HEK293 (cell line): ENCODE measurements around the gene MRPS22.

ENCODE experiments used
- CTCF ChIA-PET: fragments of 350-600 bp; formaldehyde crosslinking; extraction: SDS; loops from one replicate; lab custom pipeline; 2021; ENCODE audit warnings: antibody characterized with exemption; lab: Yijun Ruan, JAX
- POLR2A ChIA-PET: fragments of 300-600 bp; formaldehyde crosslinking; extraction: SDS; loops from one replicate; lab custom pipeline; 2020; ENCODE audit warnings: antibody characterized with exemption, inconsistent platforms; lab: Yijun Ruan, JAX
- H3K27ac ChIP-seq: fragments of 200-500 bp; sonication (Bioruptor generic); 2 replicates; pipeline ENCODE4 v1.5.1; 2014; ENCODE audit warnings: low read depth, low read length, control low read depth, inconsistent platforms; ENCODE audit errors: extremely low read depth
- H3K36me3 ChIP-seq, 2 experiments: fragments of 200-500 bp in 1 of 2; sonication (Bioruptor generic) in 1 of 2; 1 replicate in 1 of 2; 2 replicates in 1 of 2; pipeline ENCODE4 v1.5.1; 2014 to 2017; ENCODE audit warnings: inconsistent platforms in 2 of 2, low read length in 2 of 2; ENCODE audit not compliant: control insufficient read depth in 2 of 2, insufficient read depth in 1 of 2
- H3K4me1 ChIP-seq: fragments of 200-500 bp; sonication (Bioruptor generic); 2 replicates; pipeline ENCODE4 v1.5.1; 2014; ENCODE audit warnings: mild to moderate bottlenecking, low read length, inconsistent platforms; ENCODE audit not compliant: control insufficient read depth, insufficient read depth
- H3K4me3 ChIP-seq: 2 replicates; pipeline ENCODE4 v1.5.1; 2011; ENCODE audit warnings: low read depth, mild to moderate bottlenecking, control low read depth, low read length, moderate library complexity
- H3K9me3 ChIP-seq: fragments of 200-500 bp; sonication (Bioruptor generic); 2 replicates; pipeline ENCODE4 v1.5.1; 2014; ENCODE audit warnings: low read depth, low read length, inconsistent platforms; ENCODE audit not compliant: control insufficient read depth, insufficient read depth
- GLI4 ChIP-seq: fragments of 450-650 bp; formaldehyde crosslinking; IDR thresholded peaks from 2 replicates; pipeline ENCODE4 v1.5.1; 2016; ENCODE audit warnings: missing biosample characterization, missing genetic modification characterization
- IKZF3 ChIP-seq: fragments of 450-650 bp; IDR thresholded peaks from 2 replicates; pipeline ENCODE4 v1.5.0; 2018; ENCODE audit warnings: missing biosample characterization, mild to moderate bottlenecking, missing genetic modification characterization, moderate library complexity
- MEIS1 ChIP-seq: sonication (generic); formaldehyde crosslinking; IDR thresholded peaks from 2 replicates; pipeline ENCODE4 v1.8.1; 2022; ENCODE audit warnings: missing genetic modification reagents, mild to moderate bottlenecking, borderline replicate concordance
- MYNN ChIP-seq: fragments of 450-650 bp; formaldehyde crosslinking; IDR thresholded peaks from 2 replicates; pipeline ENCODE4 v1.5.1; 2016; ENCODE audit warnings: missing biosample characterization, missing genetic modification characterization, borderline replicate concordance
- WT1 ChIP-seq: fragments of 450-650 bp; formaldehyde crosslinking; IDR thresholded peaks from 2 replicates; pipeline ENCODE4 v1.5.1; 2016; ENCODE audit warnings: missing biosample characterization, missing genetic modification characterization
- YY1 ChIP-seq: fragments of 450-650 bp; formaldehyde crosslinking; IDR thresholded peaks from 2 replicates; pipeline ENCODE4 v1.5.1; 2018; ENCODE audit warnings: missing biosample characterization, missing genetic modification characterization
- ZBTB11 ChIP-seq: fragments of 450-650 bp; formaldehyde crosslinking; conservative IDR thresholded peaks from 2 replicates; pipeline ENCODE4 v1.5.1; 2016; ENCODE audit warnings: low read depth, missing biosample characterization, missing genetic modification characterization
- ZBTB21 ChIP-seq: fragments of 450-650 bp; formaldehyde crosslinking; IDR thresholded peaks from 2 replicates; pipeline ENCODE4 v1.5.1; 2017; ENCODE audit warnings: missing biosample characterization, missing genetic modification characterization
- ZFHX2 ChIP-seq: fragments of 450-650 bp; formaldehyde crosslinking; conservative IDR thresholded peaks from 2 replicates; pipeline ENCODE4 v1.5.1; 2016; ENCODE audit warnings: missing biosample characterization, missing genetic modification characterization
- ZFP69B ChIP-seq: fragments of 450-650 bp; formaldehyde crosslinking; IDR thresholded peaks from 2 replicates; pipeline ENCODE4 v1.5.1; 2016; ENCODE audit warnings: missing biosample characterization, missing genetic modification characterization
- ZNF10 ChIP-seq: fragments of 450-650 bp; formaldehyde crosslinking; IDR thresholded peaks from 2 replicates; pipeline ENCODE4 v1.5.1; 2017; ENCODE audit warnings: missing biosample characterization, missing genetic modification characterization
- ZNF112 ChIP-seq: fragments of 450-650 bp; formaldehyde crosslinking; IDR thresholded peaks from 2 replicates; pipeline ENCODE4 v1.5.0; 2017; ENCODE audit warnings: missing biosample characterization, missing genetic modification characterization
- ZNF202 ChIP-seq: fragments of 450-650 bp; formaldehyde crosslinking; IDR thresholded peaks from 2 replicates; pipeline ENCODE4 v1.5.1; 2016; ENCODE audit warnings: missing biosample characterization, missing genetic modification characterization, borderline replicate concordance
- ZNF24 ChIP-seq: fragments of 450-650 bp; formaldehyde crosslinking; IDR thresholded peaks from 2 replicates; pipeline ENCODE4 v1.5.1; 2016; ENCODE audit warnings: missing biosample characterization, missing genetic modification characterization
- ZNF350 ChIP-seq: fragments of 450-650 bp; formaldehyde crosslinking; IDR thresholded peaks from 2 replicates; pipeline ENCODE4 v1.5.0; 2017; ENCODE audit warnings: missing biosample characterization, mild to moderate bottlenecking, missing genetic modification characterization
- ZNF37A ChIP-seq: fragments of 450-650 bp; IDR thresholded peaks from 2 replicates; pipeline ENCODE4 v1.5.1; 2018; ENCODE audit warnings: missing biosample characterization, missing genetic modification characterization
- ZNF416 ChIP-seq: fragments of 450-650 bp; formaldehyde crosslinking; IDR thresholded peaks from 2 replicates; pipeline ENCODE4 v1.5.1; 2016; ENCODE audit warnings: missing biosample characterization, missing genetic modification characterization
- ZNF561 ChIP-seq: fragments of 450-650 bp; IDR thresholded peaks from 2 replicates; pipeline ENCODE4 v1.5.1; 2018; ENCODE audit warnings: missing biosample characterization, missing genetic modification characterization, borderline replicate concordance
- ZNF585B ChIP-seq: fragments of 450-650 bp; formaldehyde crosslinking; IDR thresholded peaks from 2 replicates; pipeline ENCODE4 v1.5.1; 2016; ENCODE audit warnings: missing biosample characterization, missing genetic modification characterization
- ZNF623 ChIP-seq: fragments of 450-650 bp; formaldehyde crosslinking; IDR thresholded peaks from 2 replicates; pipeline ENCODE4 v1.5.1; 2016; ENCODE audit warnings: missing biosample characterization, missing genetic modification characterization
- ZNF624 ChIP-seq: fragments of 450-650 bp; formaldehyde crosslinking; IDR thresholded peaks from 2 replicates; pipeline ENCODE4 v1.5.1; 2017; ENCODE audit warnings: missing biosample characterization, missing genetic modification characterization
- ZNF626 ChIP-seq: fragments of 450-650 bp; sonication (Bioruptor Pico); formaldehyde crosslinking; IDR thresholded peaks from 2 replicates; pipeline ENCODE4 v1.5.1; 2018; ENCODE audit warnings: missing biosample characterization, missing genetic modification characterization, inconsistent platforms
- ZNF701 ChIP-seq: fragments of 450-650 bp; formaldehyde crosslinking; IDR thresholded peaks from 2 replicates; pipeline ENCODE4 v1.5.1; 2016; ENCODE audit warnings: missing biosample characterization, missing genetic modification characterization
- ZNF704 ChIP-seq: fragments of 450-650 bp; formaldehyde crosslinking; IDR thresholded peaks from 2 replicates; pipeline ENCODE4 v1.5.1; 2016; ENCODE audit warnings: missing biosample characterization, missing genetic modification characterization
- ZNF830 ChIP-seq: fragments of 450-650 bp; IDR thresholded peaks from 2 replicates; pipeline ENCODE4 v1.5.0; 2018; ENCODE audit warnings: missing biosample characterization, missing genetic modification characterization, low read depth, mild to moderate bottlenecking, moderate library complexity
- TF ChIP-seq, protein P1 (sequence below): fragments of 450-650 bp; formaldehyde crosslinking; IDR thresholded peaks from 2 replicates; pipeline ENCODE4 v1.5.1; 2016; ENCODE audit warnings: missing biosample characterization, missing genetic modification characterization

Gene MRPS22

GRCh38 chr3:139299261-139300132, 44.3 kb upstream of the MRPS22 start:
- Histone ChIP-seq H3K4me1 (no peaks in the 10 kb centered on the region), H3K27ac (no peak overlapping the region)
- CTCF ChIA-PET: interaction anchor here (1.5 kb wide), 1 partner anchor 17 kb away, joined by 3 read pairs; no protein-coding TSS in a partner anchor

DNA sequence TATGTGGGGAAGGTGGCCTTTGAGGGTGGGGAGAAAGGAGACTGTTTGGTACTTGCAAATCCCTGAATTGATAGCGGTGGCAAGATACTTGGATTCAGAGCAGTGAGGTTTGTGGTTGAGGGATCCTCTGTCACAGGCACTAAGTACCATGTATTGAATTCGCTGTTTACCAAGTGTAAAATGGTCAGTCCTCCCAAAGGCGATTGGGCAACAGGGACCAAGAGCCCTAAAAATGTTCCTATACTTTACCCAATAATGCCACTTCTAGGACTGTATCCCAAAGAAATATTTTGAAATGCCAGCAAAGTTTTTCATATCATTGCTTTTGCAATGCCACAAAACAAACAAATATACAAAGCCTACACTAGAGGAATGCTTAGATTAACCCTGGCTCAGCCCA, 43.4 kb upstream of the MRPS22 start:
- no peaks in the 10 kb centered on the region for H3K9me3 ChIP-seq
- TF ChIP-seq ZNF24 (no peak), ZNF701 (tag by site-specific recombination) (no peak), ZNF112 (no peak), ZNF585B (no peak), ZNF704 (tag by site-specific recombination) (no peak), ZNF626 (tag by site-specific recombination) (no peak), ZNF561 (tag by site-specific recombination) (no peak), YY1 (tag by site-specific recombination) (no peak)
- TF ChIP-seq, protein P1, sequence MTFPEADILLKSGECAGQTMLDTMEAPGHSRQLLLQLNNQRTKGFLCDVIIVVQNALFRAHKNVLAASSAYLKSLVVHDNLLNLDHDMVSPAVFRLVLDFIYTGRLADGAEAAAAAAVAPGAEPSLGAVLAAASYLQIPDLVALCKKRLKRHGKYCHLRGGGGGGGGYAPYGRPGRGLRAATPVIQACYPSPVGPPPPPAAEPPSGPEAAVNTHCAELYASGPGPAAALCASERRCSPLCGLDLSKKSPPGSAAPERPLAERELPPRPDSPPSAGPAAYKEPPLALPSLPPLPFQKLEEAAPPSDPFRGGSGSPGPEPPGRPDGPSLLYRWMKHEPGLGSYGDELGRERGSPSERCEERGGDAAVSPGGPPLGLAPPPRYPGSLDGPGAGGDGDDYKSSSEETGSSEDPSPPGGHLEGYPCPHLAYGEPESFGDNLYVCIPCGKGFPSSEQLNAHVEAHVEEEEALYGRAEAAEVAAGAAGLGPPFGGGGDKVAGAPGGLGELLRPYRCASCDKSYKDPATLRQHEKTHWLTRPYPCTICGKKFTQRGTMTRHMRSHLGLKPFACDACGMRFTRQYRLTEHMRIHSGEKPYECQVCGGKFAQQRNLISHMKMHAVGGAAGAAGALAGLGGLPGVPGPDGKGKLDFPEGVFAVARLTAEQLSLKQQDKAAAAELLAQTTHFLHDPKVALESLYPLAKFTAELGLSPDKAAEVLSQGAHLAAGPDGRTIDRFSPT (tag by site-specific recombination): no peak
- no peaks in the 10 kb centered on the region for H3K36me3 ChIP-seq
- ChIA-PET CTCF (interaction anchor here (1.0 kb wide), 1 partner anchor 29 kb away, joined by 3 read pairs; no protein-coding TSS in a partner anchor), POLR2A (no interaction called here)
- H3K4me1 ChIP-seq: no peaks in the 10 kb centered on the region
- no peak overlapping the region for H3K4me3 ChIP-seq
- H3K27ac ChIP-seq: no peak overlapping the region

More at GRCh38 chr3:139299261-139300132, 44.3 kb upstream of the MRPS22 start:
- TF ChIP-seq ZFHX2 (tag by site-specific recombination) (0 out of 2 replicates have a peak, but pooled peaks have one; percentile 20), ZNF37A (tag by site-specific recombination) (no peak)
- POLR2A ChIA-PET: no interaction called here
- Histone ChIP-seq H3K4me3 (no peak overlapping the region), H3K36me3 (no peaks in the 10 kb centered on the region), H3K9me3 (no peaks in the 10 kb centered on the region)

DNA sequence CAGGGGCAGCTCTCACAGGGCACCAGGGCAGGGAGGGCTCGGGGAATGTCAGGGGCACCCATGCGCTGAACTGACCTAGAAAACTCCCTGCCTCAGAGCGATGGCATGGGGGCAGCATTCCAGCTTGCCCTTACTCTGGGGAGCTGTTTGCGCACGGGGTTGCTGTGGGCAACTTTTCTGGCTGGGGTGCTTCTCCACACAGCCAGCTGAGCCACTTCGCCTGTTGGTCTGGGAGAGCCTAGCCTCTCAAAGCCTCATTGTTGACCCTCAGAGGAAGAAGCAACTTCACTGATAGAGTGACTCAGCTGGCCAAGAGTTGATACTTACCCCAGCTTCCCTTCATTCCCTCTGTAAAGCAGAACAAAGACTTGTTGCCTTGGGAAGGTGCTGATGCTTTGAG, 42.6 kb upstream of the MRPS22 start:
- Histone ChIP-seq H3K27ac (no peak overlapping the region), H3K36me3 (no peaks in the 10 kb centered on the region), H3K4me1 (no peaks in the 10 kb centered on the region), H3K4me3 (no peak overlapping the region), H3K9me3 (no peaks in the 10 kb centered on the region)
- CTCF ChIA-PET: interaction anchor here (1.0 kb wide), 2 partner anchors 28 to 377 kb away, joined by 3 read pairs; no protein-coding TSS in a partner anchor
- POLR2A ChIA-PET: no interaction called here
- TF ChIP-seq ZFP69B (tag by site-specific recombination) (no peak), IKZF3 (tag by site-specific recombination) (no peak), ZNF10 (tag by site-specific recombination) (no peak), ZBTB11 (tag by site-specific recombination) (no peak), WT1 (tag by site-specific recombination) (no peak), ZNF623 (tag by site-specific recombination) (no peak), ZNF624 (no peak), ZNF416 (tag by site-specific recombination) (no peak), ZNF350 (no peak), MEIS1 (CRISPR knock-in tag) (no peak), ZNF202 (tag by site-specific recombination) (no peak), GLI4 (tag by site-specific recombination) (no peak), ZNF830 (tag by site-specific recombination) (no peak), ZBTB21 (tag by site-specific recombination) (no peak), MYNN (tag by site-specific recombination) (no peak)
